Measurements from ENCODE around the gene AHRR. TPM values are rescaled to one million over a fixed set of nuclear protein-coding genes. Genes with fewer than 3 reads are reported as not detected.

AHRR gene
- total RNA-seq, 1 donor from 2014 or later, result 2.0 TPM

- no peak for TF ChIP-seq CTCF (IDR thresholded peaks at IDR 0.05; ENCODE audit: partially characterized antibody, unreplicated experiment)
- Mint-ChIP-seq H3K27ac (ENCODE audit: unreplicated experiment) (no peak overlapping the region), H3K36me3 (ENCODE audit: unreplicated experiment) (no peaks in the 10 kb centered on the region), H3K4me1 (ENCODE audit: low read depth, unreplicated experiment) (peaks cover under 1% of the 10 kb centered on the region), H3K4me3 (ENCODE audit: unreplicated experiment) (no peak overlapping the region), H3K27me3 (ENCODE audit: unreplicated experiment) (peaks cover 8% of the 10 kb centered on the region), H3K9me3 (ENCODE audit: unreplicated experiment) (peaks cover 2% of the 10 kb centered on the region)
- no peak for DNase-seq
Measured at GRCh38 chr5:439181-439580, 117.7 kb downstream of the AHRR start.

- no peak overlapping the region for H3K4me3 Mint-ChIP-seq (ENCODE audit: unreplicated experiment)
- no peak for TF ChIP-seq CTCF (IDR thresholded peaks at IDR 0.05; ENCODE audit: partially characterized antibody, unreplicated experiment)
- H3K27ac Mint-ChIP-seq (ENCODE audit: unreplicated experiment), result no peak overlapping the region
- peak; percentile 7 for DNase-seq
- peaks cover 3% of the 10 kb centered on the region for H3K4me1 Mint-ChIP-seq (ENCODE audit: low read depth, unreplicated experiment)
- peaks cover 4% of the 10 kb centered on the region for H3K9me3 Mint-ChIP-seq (ENCODE audit: unreplicated experiment)
- peaks cover 8% of the 10 kb centered on the region for H3K27me3 Mint-ChIP-seq (ENCODE audit: unreplicated experiment)
- no peaks in the 10 kb centered on the region for H3K36me3 Mint-ChIP-seq (ENCODE audit: unreplicated experiment)
Measured at GRCh38 chr5:439636-440035, 118.1 kb downstream of the AHRR start.

GRCh38 chr5:440401-441201 lies 119.1 kb downstream of the AHRR start:
- no peak for TF ChIP-seq CTCF (IDR thresholded peaks at IDR 0.05; ENCODE audit: partially characterized antibody, unreplicated experiment)
- H3K27me3 Mint-ChIP-seq (ENCODE audit: unreplicated experiment), result peaks cover 7% of the 10 kb centered on the region
- H3K4me1 Mint-ChIP-seq (ENCODE audit: low read depth, unreplicated experiment), result peaks cover 7% of the 10 kb centered on the region
- no peak for DNase-seq
- H3K9me3 Mint-ChIP-seq (ENCODE audit: unreplicated experiment), result peaks cover 5% of the 10 kb centered on the region
- peak overlapping the region; percentile 38 for H3K27ac Mint-ChIP-seq (ENCODE audit: unreplicated experiment)
- H3K36me3 Mint-ChIP-seq (ENCODE audit: unreplicated experiment), result no peaks in the 10 kb centered on the region
- no peak overlapping the region for H3K4me3 Mint-ChIP-seq (ENCODE audit: unreplicated experiment)

GRCh38 chr5:441996-442334 lies 120.5 kb downstream of the AHRR start:
- Mint-ChIP-seq H3K9me3 (ENCODE audit: unreplicated experiment) (peaks cover 4% of the 10 kb centered on the region), H3K4me3 (ENCODE audit: unreplicated experiment) (peak overlapping the region; percentile 97), H3K27me3 (ENCODE audit: unreplicated experiment) (peaks cover 7% of the 10 kb centered on the region), H3K27ac (ENCODE audit: unreplicated experiment) (no peak overlapping the region), H3K4me1 (ENCODE audit: low read depth, unreplicated experiment) (peaks cover 7% of the 10 kb centered on the region), H3K36me3 (ENCODE audit: unreplicated experiment) (no peaks in the 10 kb centered on the region)
- no peak for DNase-seq
- no peak for TF ChIP-seq CTCF (IDR thresholded peaks at IDR 0.05; ENCODE audit: partially characterized antibody, unreplicated experiment)

Measured in glutamatergic neuron (in vitro differentiated cells).